Activated naive CD8-positive, alpha-beta T cell treated with anti-CD3 and anti-CD28 coated beads, Interleukin-2, amount 50 U/mL, for 24 hours (primary cell): ENCODE data around the gene KRTAP4-9.
"Not testable (repeated sequence)": the region's sequence is repeated elsewhere in the genome, so short reads cannot be mapped to it uniquely, and the experiment has no call there.

ENCODE experiments used
- ATAC-seq: fragments of 150-1000 bp; cut with Tn5 transposase; one replicate; pipeline ENCODE4 v1.10.0; 2021
- DNase-seq: peaks from one replicate; pipeline ENCODE4 v3.0.0; 2021
- H3K27ac Mint-ChIP-seq: one replicate; pipeline ENCODE4 v1.8.0; 2021; ENCODE audit warnings: mild to moderate bottlenecking, mixed read lengths
- H3K27me3 Mint-ChIP-seq: one replicate; pipeline ENCODE4 v1.8.0; 2021; ENCODE audit warnings: mixed read lengths
- H3K36me3 Mint-ChIP-seq: one replicate; pipeline ENCODE4 v1.8.0; 2021; ENCODE audit warnings: low read depth, mixed read lengths
- H3K4me1 Mint-ChIP-seq: one replicate; pipeline ENCODE4 v1.8.0; 2021; ENCODE audit warnings: mixed read lengths
- H3K4me3 Mint-ChIP-seq: one replicate; pipeline ENCODE4 v1.8.0; 2021; ENCODE audit warnings: mild to moderate bottlenecking, moderate library complexity, mixed read lengths
- H3K9me3 Mint-ChIP-seq: one replicate; pipeline ENCODE4 v1.8.0; 2021; ENCODE audit warnings: mixed read lengths

The KRTAP4-9 gene

GRCh38 chr17:41076788-41077187 lies 28.4 kb upstream of the KRTAP4-9 start:
- no peaks in the 10 kb centered on the region for H3K9me3 Mint-ChIP-seq
- H3K36me3 Mint-ChIP-seq = no peaks in the 10 kb centered on the region
- DNase-seq (no peak), ATAC-seq (no peak)
- no peak overlapping the region for H3K4me3 Mint-ChIP-seq
- no peaks in the 10 kb centered on the region for H3K4me1 Mint-ChIP-seq
- H3K27ac Mint-ChIP-seq = no peak overlapping the region
- peaks cover 23% of the 10 kb centered on the region for H3K27me3 Mint-ChIP-seq

- peaks cover 2% of the 10 kb centered on the region for H3K27me3 Mint-ChIP-seq
- ATAC-seq (no peak), DNase-seq (no peak)
- no peaks in the 10 kb centered on the region for H3K4me1 Mint-ChIP-seq
- H3K9me3 Mint-ChIP-seq = no peaks in the 10 kb centered on the region
- H3K36me3 Mint-ChIP-seq = no peaks in the 10 kb centered on the region
- no peak overlapping the region for H3K27ac Mint-ChIP-seq
- H3K4me3 Mint-ChIP-seq = no peak overlapping the region
Measured at GRCh38 chr17:41082626-41083025, 22.6 kb upstream of the KRTAP4-9 start.

- not testable (repeated sequence) for H3K36me3 Mint-ChIP-seq, H3K4me1 Mint-ChIP-seq, H3K27ac Mint-ChIP-seq, H3K4me3 Mint-ChIP-seq, H3K27me3 Mint-ChIP-seq, DNase-seq, H3K9me3 Mint-ChIP-seq, ATAC-seq
Measured at GRCh38 chr17:41083427-41083826, 21.8 kb upstream of the KRTAP4-9 start.

GRCh38 chr17:41084100-41084856 lies 20.9 kb upstream of the KRTAP4-9 start, which contains the start of gene KRTAP4-7:
KRTAP4-7 (plus strand) TSS chr17:41084150; CDS start chr17:41084207, 57 bp downstream.
- DNase-seq, H3K27ac Mint-ChIP-seq: not testable (repeated sequence)

GRCh38 chr17:41088760-41089352 lies 16.3 kb upstream of the KRTAP4-9 start:
- not testable (repeated sequence) for H3K36me3 Mint-ChIP-seq

More at GRCh38 chr17:41084100-41084856, 20.9 kb upstream of the KRTAP4-9 start, which contains the start of gene KRTAP4-7:
- not testable (repeated sequence) for H3K27me3 Mint-ChIP-seq, H3K36me3 Mint-ChIP-seq, H3K9me3 Mint-ChIP-seq, H3K4me3 Mint-ChIP-seq, ATAC-seq, H3K4me1 Mint-ChIP-seq

GRCh38 chr17:41096055-41096454 lies 9.1 kb upstream of the KRTAP4-9 start:
- H3K4me3 Mint-ChIP-seq = no peak overlapping the region
- H3K4me1 Mint-ChIP-seq = peaks cover 2% of the 10 kb centered on the region
- no peaks in the 10 kb centered on the region for H3K36me3 Mint-ChIP-seq
- ATAC-seq (no peak), DNase-seq (no peak)
- H3K9me3 Mint-ChIP-seq = no peaks in the 10 kb centered on the region
- H3K27me3 Mint-ChIP-seq = peaks cover 5% of the 10 kb centered on the region
- no peak overlapping the region for H3K27ac Mint-ChIP-seq

More at GRCh38 chr17:41088760-41089352, 16.3 kb upstream of the KRTAP4-9 start:
- DNase-seq, ATAC-seq, H3K9me3 Mint-ChIP-seq, H3K4me1 Mint-ChIP-seq, H3K27ac Mint-ChIP-seq, H3K4me3 Mint-ChIP-seq, H3K27me3 Mint-ChIP-seq: not testable (repeated sequence)

GRCh38 chr17:41098042-41098441 lies 7.1 kb upstream of the KRTAP4-9 start, which contains the start of gene KRTAP4-8:
KRTAP4-8 (minus strand) TSS chr17:41098142; CDS start chr17:41098084, 58 bp downstream.
- no peak within 1 kb of the TSS for H3K4me3 Mint-ChIP-seq
- H3K9me3 Mint-ChIP-seq = no peaks in the 10 kb centered on the region
- ATAC-seq (no peak), DNase-seq (no peak)
- no peak within 1 kb of the TSS for H3K27ac Mint-ChIP-seq
- H3K27me3 Mint-ChIP-seq = peaks cover 5% of the 10 kb centered on the region
- H3K4me1 Mint-ChIP-seq = peaks cover 2% of the 10 kb centered on the region
- no peaks in the 10 kb centered on the region for H3K36me3 Mint-ChIP-seq

- DNase-seq (no peak), ATAC-seq (no peak)
- peaks cover 5% of the 10 kb centered on the region for H3K27me3 Mint-ChIP-seq
- H3K4me3 Mint-ChIP-seq = no peak overlapping the region
- H3K4me1 Mint-ChIP-seq = peaks cover 2% of the 10 kb centered on the region
- H3K36me3 Mint-ChIP-seq = no peaks in the 10 kb centered on the region
- no peak overlapping the region for H3K27ac Mint-ChIP-seq
- H3K9me3 Mint-ChIP-seq = no peaks in the 10 kb centered on the region
Measured at GRCh38 chr17:41098481-41098880, 6.7 kb upstream of the KRTAP4-9 start.

- not testable (repeated sequence) for H3K4me1 Mint-ChIP-seq, ATAC-seq, H3K36me3 Mint-ChIP-seq, H3K4me3 Mint-ChIP-seq, H3K27ac Mint-ChIP-seq, DNase-seq, H3K27me3 Mint-ChIP-seq, H3K9me3 Mint-ChIP-seq
Measured at GRCh38 chr17:41099682-41100480, 5.3 kb upstream of the KRTAP4-9 start.

- Mint-ChIP-seq H3K27ac (no peak within 1 kb of the TSS), H3K27me3 (peaks cover 5% of the 10 kb centered on the region), H3K4me3 (no peak within 1 kb of the TSS), H3K36me3 (no peaks in the 10 kb centered on the region), H3K9me3 (no peaks in the 10 kb centered on the region), H3K4me1 (peaks cover 2% of the 10 kb centered on the region)
- ATAC-seq (no peak), DNase-seq (no peak)
Measured at GRCh38 chr17:41101586-41102259, 3.5 kb upstream of the KRTAP4-9 start, which contains the start of gene KRTAP4-16. KRTAP4-16 (minus strand) TSS chr17:41102209; CDS start chr17:41102209, 0 bp downstream.

- Mint-ChIP-seq H3K4me1 (peaks cover 8% of the 10 kb centered on the region), H3K4me3 (no peak overlapping the region), H3K27ac (no peak overlapping the region), H3K9me3 (peaks cover 3% of the 10 kb centered on the region), H3K27me3 (no peaks in the 10 kb centered on the region), H3K36me3 (no peaks in the 10 kb centered on the region)
- ATAC-seq = no peak
- DNase-seq = no peak
Measured at GRCh38 chr17:41103896-41104295, 1.3 kb upstream of the KRTAP4-9 start.

GRCh38 chr17:41104386-41105038 lies 677 bp upstream of the KRTAP4-9 start:
- not testable (repeated sequence) for H3K9me3 Mint-ChIP-seq, H3K27ac Mint-ChIP-seq, DNase-seq, H3K4me3 Mint-ChIP-seq, H3K27me3 Mint-ChIP-seq, H3K36me3 Mint-ChIP-seq, H3K4me1 Mint-ChIP-seq, ATAC-seq

- peak overlapping the region; percentile 41 for H3K4me3 Mint-ChIP-seq
Measured at GRCh38 chr17:41107941-41108450, 2.8 kb downstream of the KRTAP4-9 start.

More at GRCh38 chr17:41107941-41108450, 2.8 kb downstream of the KRTAP4-9 start:
- H3K9me3 Mint-ChIP-seq = peaks cover 13% of the 10 kb centered on the region
- peaks cover 2% of the 10 kb centered on the region for H3K36me3 Mint-ChIP-seq
- DNase-seq = no peak
- no peak overlapping the region for H3K27ac Mint-ChIP-seq
- ATAC-seq = no peak
- H3K4me1 Mint-ChIP-seq = peaks cover 8% of the 10 kb centered on the region
- peaks cover 1% of the 10 kb centered on the region for H3K27me3 Mint-ChIP-seq
